K562 (cell line): ENCODE data around the gene RALGPS1. TPM values are rescaled to one million over a fixed set of nuclear protein-coding genes. Genes with fewer than 3 reads are reported as not detected.

Experiments used
- ATAC-seq: fragments of 200-7000 bp; cut with Tn5 transposase; 3 replicates; pipeline ENCODE4 v1.9.1; 2020; ENCODE audit warnings: moderate library complexity
- BruUV-seq: library from RNA; stranded (reverse); fragments of 400-500 nt; replicated peaks from 2 replicates; lab custom pipeline; 2021; lab: Mats Ljungman, UMichigan
- CTCF ChIA-PET: fragments of 300-600 bp; formaldehyde crosslinking; extraction: SDS; loops from one replicate; lab custom pipeline; 2021; ENCODE audit warnings: low intra/inter-chr PET ratio; lab: Yijun Ruan, JAX
- POLR2A ChIA-PET: fragments of 300-600, 350-650 bp; sonication (Branson Sonifier 250); formaldehyde crosslinking; extraction: SDS; loops from one replicate; lab custom pipeline; 2021; ENCODE audit warnings: antibody characterized with exemption, inconsistent platforms; lab: Yijun Ruan, JAX
- DNase-seq, 4 experiments: peaks; one replicate each; pipeline versions ENCODE4 v3.0.0 to v3.0.0-alpha.2; 2011 to 2018; ENCODE audit warnings: low spot score in 3 of 4, mixed read lengths in 3 of 4; ENCODE audit errors: extremely low read depth in 1 of 4
- FAIRE-seq: peaks from 2 replicates; lab custom pipeline; 2011; peaks lifted over from hg19 to GRCh38; lab: Jason Lieb, UNC
- H2AFZ ChIP-seq: 2 replicates; pipeline ENCODE4 v1.6.0; 2011; ENCODE audit warnings: low read depth, low read length, control low read depth, inconsistent platforms
- H3K27ac ChIP-seq: fragments of 200-600 bp; 3 replicates; pipeline ENCODE4 v1.8.0; 2011; ENCODE audit warnings: low read depth, mild to moderate bottlenecking, control low read depth, inconsistent platforms, low read length, moderate library complexity, mixed read lengths; ENCODE audit errors: extremely low read depth
- H3K27me3 ChIP-seq, 2 experiments: fragments of 300-600 bp in 1 of 2; 2 replicates in 1 of 2; 3 replicates in 1 of 2; pipeline versions ENCODE4 v1.6.0 to v1.8.0; 2011; ENCODE audit warnings: inconsistent platforms in 2 of 2, low read length in 2 of 2, mild to moderate bottlenecking in 1 of 2, mixed read lengths in 1 of 2, moderate library complexity in 1 of 2; ENCODE audit not compliant: control insufficient read depth in 2 of 2, insufficient read depth in 2 of 2
- H3K36me3 ChIP-seq: fragments of 300-600 bp; 3 replicates; pipeline ENCODE4 v1.8.0; 2011; ENCODE audit warnings: mild to moderate bottlenecking, low read length, inconsistent platforms; ENCODE audit not compliant: control insufficient read depth, insufficient read depth
- H3K4me1 ChIP-seq, 2 experiments: fragments of 200-600 bp in 1 of 2; replicated peaks in 1 of 2; 2 replicates in 1 of 2; 3 replicates in 1 of 2; pipeline versions ENCODE4 v1.5.1 to v1.8.0; 2011; ENCODE audit warnings: inconsistent platforms in 2 of 2, low read length in 2 of 2, mild to moderate bottlenecking in 1 of 2, mixed read lengths in 1 of 2, moderate library complexity in 1 of 2; ENCODE audit not compliant: control insufficient read depth in 2 of 2, insufficient read depth in 2 of 2
- H3K4me2 ChIP-seq: 2 replicates; pipeline ENCODE4 v1.6.1; 2011; ENCODE audit warnings: low read length, control low read depth, inconsistent platforms, mixed read lengths; ENCODE audit not compliant: insufficient read depth
- H3K4me3 ChIP-seq: fragments of 200-600 bp; sonication (generic), shearing (Covaris generic); 2 replicates; pipeline ENCODE4 v1.5.1; 2016; ENCODE audit warnings: control low read depth, inconsistent platforms
- H3K79me2 ChIP-seq: fragments of 200-600 bp; 3 replicates; pipeline ENCODE4 v1.8.0; 2011; ENCODE audit warnings: low read length, inconsistent platforms; ENCODE audit not compliant: control insufficient read depth, insufficient read depth
- H3K9ac ChIP-seq, 2 experiments: 2 replicates each; pipeline versions ENCODE4 v1.6.0 to v1.6.1; 2011; ENCODE audit warnings: low read depth in 2 of 2, low read length in 2 of 2, control low read depth in 1 of 2, inconsistent platforms in 1 of 2, mild to moderate bottlenecking in 1 of 2, mixed read lengths in 1 of 2; ENCODE audit not compliant: insufficient read depth in 1 of 2
- H3K9me1 ChIP-seq: one replicate; pipeline ENCODE4 v1.6.0; 2011; ENCODE audit warnings: inconsistent platforms, mild to moderate bottlenecking, low read length, moderate library complexity; ENCODE audit not compliant: control insufficient read depth, insufficient read depth
- H3K9me3 ChIP-seq: replicated peaks from 2 replicates; pipeline ENCODE4 v1.5.1; 2011; ENCODE audit warnings: low read depth, low read length, inconsistent platforms; ENCODE audit not compliant: control insufficient read depth, insufficient read depth
- H4K20me1 ChIP-seq: replicated peaks from 2 replicates; pipeline ENCODE4 v1.6.1; 2011; ENCODE audit warnings: low read length, inconsistent platforms, mixed read lengths; ENCODE audit not compliant: control insufficient read depth, insufficient read depth
- ETV5 ChIP-seq: sonication (generic); formaldehyde crosslinking; IDR thresholded peaks from 2 replicates; pipeline ENCODE4 v1.4.0; 2020; ENCODE audit warnings: low read depth, mild to moderate bottlenecking, missing genetic modification reagents
- FOXO4 ChIP-seq: fragments of 450-650 bp; formaldehyde crosslinking; IDR thresholded peaks from 2 replicates; pipeline ENCODE4 v1.4.0; 2020; ENCODE audit warnings: mild to moderate bottlenecking, moderate library complexity
- MBD1 ChIP-seq: fragments of 250-450 bp; sonication (Bioruptor Pico); IDR thresholded peaks from 2 replicates; pipeline ENCODE4 v1.8.0; 2022; ENCODE audit warnings: inconsistent platforms
- NR2F6 ChIP-seq: fragments of 450-650 bp; formaldehyde crosslinking; IDR thresholded peaks from 2 replicates; pipeline ENCODE4 v1.4.0; 2020; ENCODE audit warnings: mild to moderate bottlenecking
- ZBTB8A ChIP-seq: fragments of 450-650 bp; IDR thresholded peaks from 2 replicates; pipeline ENCODE4 v1.6.1; 2018; ENCODE audit warnings: mild to moderate bottlenecking, moderate library complexity; ENCODE audit not compliant: partially characterized antibody
- ZFX ChIP-seq: sonication (generic); formaldehyde crosslinking; IDR thresholded peaks from 2 replicates; pipeline ENCODE4 v1.8.0; 2022; ENCODE audit warnings: mild to moderate bottlenecking, missing genetic modification reagents, moderate library complexity
- ZNF384 ChIP-seq: IDR thresholded peaks from 2 replicates; pipeline ENCODE4 v1.6.1; 2012; ENCODE audit warnings: low read depth, low read length, improper control_type of control experiment
- ZNF644 ChIP-seq: fragments of 200-800 bp; sonication (Bioruptor generic); IDR thresholded peaks from 2 replicates; pipeline ENCODE4 v1.6.1; 2016; ENCODE audit warnings: low read depth, missing genetic modification characterization, missing compliant biosample characterization
- WGBS: fragments of 100-300 bp; shearing (Covaris generic); methylation state at CpG from one replicate; pipeline ENCODE4 v1.1.6; 2016; ENCODE audit warnings: low coverage, mixed read lengths; ENCODE audit not compliant: insufficient coverage; ENCODE audit errors: missing lambda C conversion rate; 5-methylcytosine and 5-hydroxymethylcytosine counted together
- in situ Hi-C: fragments of 300-500 bp; cut with MboI; formaldehyde crosslinking; loops from 4 replicates; pipeline ENCODE4 v1.15.0; 2018; ENCODE audit warnings: inconsistent platforms, mixed read lengths
- intact Hi-C: fragments of 100-400 bp; cut with micrococcal nuclease; formaldehyde crosslinking; loops from 2 replicates; pipeline ENCODE4 v1.14.2; 2022
- polyA plus RNA-seq, 8 experiments: library from polyadenylated mRNA; depleted of rRNA in 4 of 8; stranded (reverse) in 5 of 8; unstranded in 3 of 8; fragments of >200 nt; fragmentation: Nextera tagmentation in 2 of 8; fragmentation: Illumina TruSeq in 1 of 8; extraction: Ambion mirVana in 2 of 8; extraction: Trizol in 1 of 8; gene quantifications; 2 replicates each; pipeline versions ENCODE4 v1.2.1 to v1.2.3, GENCODE V29; 2011 to 2014; ENCODE audit warnings: inconsistent platforms in 1 of 8, missing spikeins in 1 of 8
- total RNA-seq, 7 experiments: library from RNA; depleted of rRNA in 6 of 7; stranded (reverse); fragments of >200 nt in 6 of 7; fragmentation: Illumina TruSeq in 2 of 7; extraction: Trizol in 2 of 7; gene quantifications; 2 replicates each; pipeline versions ENCODE4 v1.2.1 to v1.2.3, GENCODE V29; 2011 to 2021; ENCODE audit warnings: low replicate concordance in 1 of 7
- TF ChIP-seq, protein P1 (sequence below): sonication (generic); formaldehyde crosslinking; IDR thresholded peaks from 2 replicates; pipeline ENCODE4 v1.8.0; 2022; ENCODE audit warnings: mild to moderate bottlenecking, missing genetic modification reagents

Gene RALGPS1
- total and polyA plus RNA-seq, 9 of the 15 experiments (the other 6 are each of a cell fraction or from before 2014, with no cell fraction given) = 0.04 to 2.6 (median 1.5) TPM

- TF ChIP-seq MBD1 (CRISPR knock-in tag) (no peak), FOXO4 (CRISPR knock-in tag) (no peak), ZBTB8A (no peak), NR2F6 (CRISPR knock-in tag) (no peak)
- TF ChIP-seq, all 486 proteins: peak for 1
Measured at GRCh38 chr9:126872516-126872915, 42.1 kb upstream of the RALGPS1 start (continued).

DNA sequence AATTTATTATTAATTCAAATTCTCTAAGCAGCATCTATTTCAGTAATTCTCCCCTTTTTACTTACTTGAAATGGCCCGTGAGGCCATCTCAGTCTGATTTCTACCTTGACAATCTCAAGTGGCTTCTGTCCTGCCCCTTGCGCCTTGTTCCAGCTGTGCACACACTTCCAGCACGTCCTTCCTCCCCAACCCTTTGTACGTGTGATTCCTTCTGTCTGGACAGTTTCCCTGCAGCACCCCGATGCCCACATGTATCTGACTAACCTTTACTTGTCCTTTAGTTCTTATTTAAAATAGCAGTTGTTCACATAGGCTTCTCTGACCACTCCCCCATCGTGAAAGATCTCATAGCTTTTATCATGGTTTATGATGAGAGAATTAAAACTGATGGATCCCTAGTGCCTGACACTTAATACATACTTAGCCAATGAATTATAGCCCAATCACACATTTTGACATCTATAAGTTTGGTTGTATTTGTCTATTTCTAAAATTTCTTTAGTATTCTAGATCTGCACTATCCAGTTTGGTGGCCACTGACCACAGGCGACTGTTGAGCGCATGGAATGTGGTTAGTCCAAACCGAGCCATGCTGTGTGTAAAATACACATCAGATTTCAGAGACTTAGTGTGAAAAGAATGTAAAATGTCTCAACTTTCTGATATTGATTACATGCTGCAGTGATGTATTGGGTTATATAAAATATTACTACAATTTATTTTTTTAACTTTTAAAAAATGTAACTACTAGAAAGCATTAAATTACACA is 39.9 kb upstream of the RALGPS1 start:
- intact Hi-C loops = no loop called here
- no peaks in the 10 kb centered on the region for H3K9me1 ChIP-seq
- H2AFZ ChIP-seq = no peak overlapping the region
- peaks cover 3 to 7% of the 10 kb centered on the region in 2 experiments; a peak in 1 of 5 replicates for H3K4me1 ChIP-seq
- no peak overlapping the region for H3K27ac ChIP-seq
- TF ChIP-seq ETV5 (CRISPR knock-in tag) (no peak), ZFX (no peak), ZNF644 (tag) (no peak), ZNF384 (no peak)
- TF ChIP-seq, protein P1, sequence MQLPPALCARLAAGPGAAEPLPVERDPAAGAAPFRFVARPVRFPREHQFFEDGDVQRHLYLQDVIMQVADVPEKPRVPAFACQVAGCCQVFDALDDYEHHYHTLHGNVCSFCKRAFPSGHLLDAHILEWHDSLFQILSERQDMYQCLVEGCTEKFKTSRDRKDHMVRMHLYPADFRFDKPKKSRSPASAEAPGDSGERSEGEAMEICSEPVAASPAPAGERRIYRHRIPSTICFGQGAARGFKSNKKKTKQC (CRISPR knock-in tag) = no peak
- TF ChIP-seq, all 486 proteins: peak for 0
- FAIRE-seq (peak; percentile 54), DNase-seq (no peak), ATAC-seq (peak; percentile 57)
- Histone ChIP-seq H3K9ac (peak overlapping the region in 1 of 2 experiments; percentile 26; a peak in 1 of 4 replicates), H3K4me3 (no peak overlapping the region), H3K27me3 (no peaks in the 10 kb centered on the region), H3K36me3 (peaks cover 11% of the 10 kb centered on the region; the same call in 2 of the 3 replicates), H3K4me2 (no peak overlapping the region), H4K20me1 (no peaks in the 10 kb centered on the region; the same call in 1 of the 2 replicates), H3K9me3 (no peaks in the 10 kb centered on the region), H3K79me2 (peaks cover 30% of the 10 kb centered on the region; the same call in 2 of the 3 replicates)
- POLR2A ChIA-PET = interaction anchor here (0.9 to 3.9 kb wide), 2 partner anchors 12 to 50 kb away, joined by 3 to 20 read pairs; no protein-coding TSS in a partner anchor
- no TSS peak for BruUV-seq
- CTCF ChIA-PET = no interaction called here
- 62% methylated on average over 9 of the region's 9 CpGs for WGBS
- in situ Hi-C loops = no loop called here
